ENCODE measurements around the gene PTPRB.

Gene PTPRB

DNA sequence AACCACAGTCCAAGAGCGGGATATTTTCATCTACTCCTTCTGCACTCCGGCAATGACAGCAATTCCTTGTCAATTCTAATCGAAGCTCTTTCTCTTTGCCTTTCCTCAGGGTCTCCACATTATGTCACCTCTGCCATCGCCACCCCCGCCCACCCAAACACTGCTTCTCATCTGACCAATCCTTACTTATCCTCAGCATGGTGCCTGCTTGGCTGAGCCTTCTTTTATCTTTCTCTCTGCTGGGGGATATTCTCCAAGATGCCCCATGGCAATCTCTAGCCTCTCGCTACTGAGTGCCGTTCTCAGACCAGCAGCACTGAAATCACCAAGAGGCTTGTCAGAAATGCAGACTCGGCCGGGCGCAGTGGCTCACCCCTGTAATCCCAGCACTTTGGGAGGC, 100.6 kb downstream of the PTPRB start:
- H3K18ac ChIP-seq (ENCODE audit: low read length): no peak overlapping the region
- no peaks in the 10 kb centered on the region for H3K36me3 ChIP-seq (ENCODE audit: control insufficient read depth in 1 of 2, insufficient read depth in 2 of 2, low read length in 2 of 2)
- H2BK120ac ChIP-seq (ENCODE audit: insufficient read depth, low read length, poor library complexity): no peak overlapping the region
- no peaks in the 10 kb centered on the region for H3K79me1 ChIP-seq (ENCODE audit: low read length)
- H3K27ac ChIP-seq (ENCODE audit: low read depth, low read length): no peak overlapping the region
- H3K4me3 ChIP-seq (ENCODE audit: low read depth, low read length): no peak overlapping the region
- no peak overlapping the region for H3K4ac ChIP-seq (ENCODE audit: low read depth, low read length)
- no peak overlapping the region for H3K23ac ChIP-seq (ENCODE audit: low read length)
- H3K4me2 ChIP-seq (ENCODE audit: low read length): no peak overlapping the region
- no peaks in the 10 kb centered on the region for H3K4me1 ChIP-seq (ENCODE audit: control insufficient read depth in 1 of 2, insufficient read depth in 2 of 2, low read length in 2 of 2)
- H2AFZ ChIP-seq (ENCODE audit: insufficient read depth, low read length, poor library complexity): no peak overlapping the region
- H2AK5ac ChIP-seq (ENCODE audit: low read length): no peak overlapping the region
- no peak overlapping the region for H2BK12ac ChIP-seq (ENCODE audit: low read length)
- no peak overlapping the region for H2BK5ac ChIP-seq (ENCODE audit: low read depth, low read length, poor library complexity)
- no peaks in the 10 kb centered on the region for H3K79me2 ChIP-seq (ENCODE audit: control insufficient read depth, insufficient read depth, low read length, poor library complexity)
- no CpG with 5 or more reads among the region's 10 CpGs for WGBS (ENCODE audit: extremely low coverage, insufficient coverage, insufficient read length)
- H3K9me3 ChIP-seq (ENCODE audit: insufficient read depth, low read depth, low read length): no peaks in the 10 kb centered on the region
- H4K91ac ChIP-seq (ENCODE audit: low read depth, low read length): no peak overlapping the region
- H3K14ac ChIP-seq (ENCODE audit: low read length): no peak overlapping the region
- H4K12ac ChIP-seq (ENCODE audit: low read depth, low read length): no peak overlapping the region
- no peak for DNase-seq
- no peak overlapping the region for H4K8ac ChIP-seq (ENCODE audit: low read depth, low read length)
- H3K27me3 ChIP-seq (ENCODE audit: insufficient read depth, low read length): no peaks in the 10 kb centered on the region
- no peak overlapping the region for H3K9ac ChIP-seq (ENCODE audit: low read length)

DNA sequence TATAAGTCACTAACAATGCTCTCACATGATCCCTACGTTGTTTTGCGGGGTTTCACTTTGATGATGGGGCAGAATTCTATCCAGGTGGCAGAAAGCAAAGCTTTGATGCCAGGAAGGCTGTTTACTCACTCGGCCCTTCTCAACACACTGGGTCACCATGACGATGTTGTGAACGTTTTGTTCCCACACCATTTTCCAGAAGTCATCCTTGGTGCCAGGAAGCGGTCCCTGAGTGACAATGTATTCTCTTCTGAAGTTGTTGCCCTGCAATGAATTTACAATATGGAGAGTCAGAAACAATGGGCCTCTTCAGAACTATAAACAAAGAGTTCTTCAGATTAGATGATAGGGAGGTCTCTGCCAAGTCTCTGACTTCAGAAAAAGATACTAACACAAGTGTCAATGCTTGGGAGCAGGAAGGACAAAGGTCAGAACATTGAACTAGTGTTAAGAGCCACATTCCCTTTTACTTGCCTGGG, 101.3 kb downstream of the PTPRB start:
- no peak overlapping the region for H3K4ac ChIP-seq (ENCODE audit: low read depth, low read length)
- no peak for DNase-seq
- no peaks in the 10 kb centered on the region for H3K4me1 ChIP-seq (ENCODE audit: control insufficient read depth in 1 of 2, insufficient read depth in 2 of 2, low read length in 2 of 2)
- no peak overlapping the region for H2BK5ac ChIP-seq (ENCODE audit: low read depth, low read length, poor library complexity)
- H3K79me1 ChIP-seq (ENCODE audit: low read length): no peaks in the 10 kb centered on the region
- no peaks in the 10 kb centered on the region for H3K79me2 ChIP-seq (ENCODE audit: control insufficient read depth, insufficient read depth, low read length, poor library complexity)
- H3K27me3 ChIP-seq (ENCODE audit: insufficient read depth, low read length): no peaks in the 10 kb centered on the region
- no peak overlapping the region for H3K9ac ChIP-seq (ENCODE audit: low read length)
- H3K9me3 ChIP-seq (ENCODE audit: insufficient read depth, low read depth, low read length): no peaks in the 10 kb centered on the region
- WGBS (ENCODE audit: extremely low coverage, insufficient coverage, insufficient read length): no CpG with 5 or more reads among the region's 6 CpGs
- H2AFZ ChIP-seq (ENCODE audit: insufficient read depth, low read length, poor library complexity): no peak overlapping the region
- no peaks in the 10 kb centered on the region for H3K36me3 ChIP-seq (ENCODE audit: control insufficient read depth in 1 of 2, insufficient read depth in 2 of 2, low read length in 2 of 2)
- H3K4me3 ChIP-seq (ENCODE audit: low read depth, low read length): no peak overlapping the region
- no peak overlapping the region for H3K4me2 ChIP-seq (ENCODE audit: low read length)
- no peak overlapping the region for H4K91ac ChIP-seq (ENCODE audit: low read depth, low read length)
- H4K12ac ChIP-seq (ENCODE audit: low read depth, low read length): no peak overlapping the region
- no peak overlapping the region for H3K14ac ChIP-seq (ENCODE audit: low read length)
- H3K27ac ChIP-seq (ENCODE audit: low read depth, low read length): no peak overlapping the region
- H3K23ac ChIP-seq (ENCODE audit: low read length): no peak overlapping the region
- no peak overlapping the region for H4K8ac ChIP-seq (ENCODE audit: low read depth, low read length)
- H2BK12ac ChIP-seq (ENCODE audit: low read length): no peak overlapping the region
- H2BK120ac ChIP-seq (ENCODE audit: insufficient read depth, low read length, poor library complexity): no peak overlapping the region
- no peak overlapping the region for H3K18ac ChIP-seq (ENCODE audit: low read length)
- H2AK5ac ChIP-seq (ENCODE audit: low read length): no peak overlapping the region

DNA sequence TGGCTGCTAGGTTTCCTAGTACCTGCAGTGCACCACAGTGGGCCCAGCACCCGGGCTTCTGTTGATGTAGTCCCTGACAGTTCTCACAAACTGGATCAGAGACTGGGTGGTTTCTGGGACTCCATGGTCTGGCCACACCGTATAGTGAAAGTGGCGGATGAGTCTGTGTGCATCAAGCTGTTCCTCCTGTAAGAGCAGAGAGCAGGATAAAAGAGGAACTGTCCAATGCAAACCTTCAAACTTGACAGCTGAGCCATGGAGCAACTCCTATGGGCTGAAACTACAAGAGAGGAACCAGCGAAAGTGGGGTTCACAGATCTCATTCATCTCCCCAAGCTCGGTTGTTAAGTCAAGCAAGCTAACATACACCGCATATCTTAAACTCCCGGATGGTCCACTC, 102.8 kb downstream of the PTPRB start:
- Histone ChIP-seq H3K79me2 (ENCODE audit: control insufficient read depth, insufficient read depth, low read length, poor library complexity) (no peaks in the 10 kb centered on the region), H3K4me1 (ENCODE audit: control insufficient read depth in 1 of 2, insufficient read depth in 2 of 2, low read length in 2 of 2) (no peaks in the 10 kb centered on the region), H3K4me2 (ENCODE audit: low read length) (no peak overlapping the region), H3K4ac (ENCODE audit: low read depth, low read length) (no peak overlapping the region), H3K9me3 (ENCODE audit: insufficient read depth, low read depth, low read length) (no peaks in the 10 kb centered on the region), H3K27me3 (ENCODE audit: insufficient read depth, low read length) (no peaks in the 10 kb centered on the region), H4K8ac (ENCODE audit: low read depth, low read length) (no peak overlapping the region), H2AK5ac (ENCODE audit: low read length) (no peak overlapping the region), H3K4me3 (ENCODE audit: low read depth, low read length) (no peak overlapping the region), H2BK120ac (ENCODE audit: insufficient read depth, low read length, poor library complexity) (no peak overlapping the region), H3K36me3 (ENCODE audit: control insufficient read depth in 1 of 2, insufficient read depth in 2 of 2, low read length in 2 of 2) (no peaks in the 10 kb centered on the region), H3K79me1 (ENCODE audit: low read length) (no peaks in the 10 kb centered on the region), H3K9ac (ENCODE audit: low read length) (no peak overlapping the region), H4K91ac (ENCODE audit: low read depth, low read length) (no peak overlapping the region), H3K23ac (ENCODE audit: low read length) (no peak overlapping the region), H2AFZ (ENCODE audit: insufficient read depth, low read length, poor library complexity) (no peak overlapping the region), H3K27ac (ENCODE audit: low read depth, low read length) (no peak overlapping the region), H2BK5ac (ENCODE audit: low read depth, low read length, poor library complexity) (no peak overlapping the region), H3K14ac (ENCODE audit: low read length) (no peak overlapping the region), H3K18ac (ENCODE audit: low read length) (no peak overlapping the region), H2BK12ac (ENCODE audit: low read length) (no peak overlapping the region), H4K12ac (ENCODE audit: low read depth, low read length) (no peak overlapping the region)
- no CpG with 5 or more reads among the region's 7 CpGs for WGBS (ENCODE audit: extremely low coverage, insufficient coverage, insufficient read length)
- no peak for DNase-seq

DNA sequence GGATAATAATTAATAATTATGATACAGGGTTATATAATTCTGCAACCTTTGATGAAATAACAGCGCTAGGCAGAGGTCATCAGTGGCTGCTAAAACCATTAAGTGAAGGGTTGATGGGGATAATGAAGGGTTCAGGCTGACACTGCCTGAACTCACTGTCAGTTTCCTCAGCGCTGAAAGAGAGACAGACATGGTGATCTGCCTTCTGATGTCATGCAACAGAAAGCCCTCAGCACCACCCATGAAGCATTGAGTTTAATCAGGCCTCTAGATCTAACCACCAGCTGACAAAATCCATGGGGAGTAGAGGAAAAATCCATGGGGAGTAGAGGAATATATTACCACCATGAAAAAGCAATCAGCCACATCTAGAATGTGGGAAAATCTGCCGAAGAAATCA, 107.6 kb downstream of the PTPRB start:
- H3K4ac ChIP-seq (ENCODE audit: low read depth, low read length): no peak overlapping the region
- no peaks in the 10 kb centered on the region for H3K79me1 ChIP-seq (ENCODE audit: low read length)
- no peak overlapping the region for H2AK5ac ChIP-seq (ENCODE audit: low read length)
- no peak overlapping the region for H3K4me3 ChIP-seq (ENCODE audit: low read depth, low read length)
- no peak overlapping the region for H3K9ac ChIP-seq (ENCODE audit: low read length)
- H3K14ac ChIP-seq (ENCODE audit: low read length): no peak overlapping the region
- WGBS (ENCODE audit: extremely low coverage, insufficient coverage, insufficient read length): no CpG with 5 or more reads among the region's 3 CpGs
- H4K91ac ChIP-seq (ENCODE audit: low read depth, low read length): no peak overlapping the region
- H2BK12ac ChIP-seq (ENCODE audit: low read length): no peak overlapping the region
- H3K4me2 ChIP-seq (ENCODE audit: low read length): no peak overlapping the region
- H3K18ac ChIP-seq (ENCODE audit: low read length): no peak overlapping the region
- DNase-seq: no peak
- H2BK5ac ChIP-seq (ENCODE audit: low read depth, low read length, poor library complexity): no peak overlapping the region
- H3K9me3 ChIP-seq (ENCODE audit: insufficient read depth, low read depth, low read length): no peaks in the 10 kb centered on the region
- no peak overlapping the region for H2BK120ac ChIP-seq (ENCODE audit: insufficient read depth, low read length, poor library complexity)
- no peak overlapping the region for H2AFZ ChIP-seq (ENCODE audit: insufficient read depth, low read length, poor library complexity)
- H4K8ac ChIP-seq (ENCODE audit: low read depth, low read length): no peak overlapping the region
- H3K36me3 ChIP-seq (ENCODE audit: control insufficient read depth in 1 of 2, insufficient read depth in 2 of 2, low read length in 2 of 2): no peaks in the 10 kb centered on the region
- H3K79me2 ChIP-seq (ENCODE audit: control insufficient read depth, insufficient read depth, low read length, poor library complexity): no peaks in the 10 kb centered on the region
- no peak overlapping the region for H3K27ac ChIP-seq (ENCODE audit: low read depth, low read length)
- no peak overlapping the region for H3K23ac ChIP-seq (ENCODE audit: low read length)
- H3K4me1 ChIP-seq (ENCODE audit: control insufficient read depth in 1 of 2, insufficient read depth in 2 of 2, low read length in 2 of 2): no peaks in the 10 kb centered on the region
- H4K12ac ChIP-seq (ENCODE audit: low read depth, low read length): no peak overlapping the region
- no peaks in the 10 kb centered on the region for H3K27me3 ChIP-seq (ENCODE audit: insufficient read depth, low read length)
